HL-60 (cell line): ENCODE measurements around the gene PGS1.

Experiments used
- DNase-seq, 2 experiments: peaks; one replicate each; pipeline ENCODE4 v3.0.0-alpha.2; 2010 to 2020; ENCODE audit warnings: low read depth in 1 of 2, low spot score in 1 of 2
- H3K27ac ChIP-seq: fragments of 250-450 bp; sonication (Bioruptor Pico); replicated peaks from 2 replicates; pipeline ENCODE4 v1.5.1; 2020; ENCODE audit warnings: mild to moderate bottlenecking, moderate library complexity
- H3K27me3 ChIP-seq: fragments of 250-450 bp; sonication (Bioruptor Pico); 2 replicates; pipeline ENCODE4 v1.5.1; 2021; ENCODE audit warnings: mild to moderate bottlenecking, moderate library complexity; ENCODE audit not compliant: insufficient read depth, poor library complexity, severe bottlenecking
- H3K4me3 ChIP-seq: replicated peaks from 2 replicates; pipeline ENCODE4 v1.5.1; 2011; ENCODE audit warnings: mild to moderate bottlenecking, control low read depth, low read length; ENCODE audit not compliant: insufficient read depth
- GABPA ChIP-seq: IDR thresholded peaks from 2 replicates; pipeline ENCODE4 v1.6.1; 2012; ENCODE audit warnings: low read depth
- POLR2AphosphoS5 ChIP-seq: IDR thresholded peaks from 2 replicates; pipeline ENCODE4 v1.6.1; 2012; ENCODE audit warnings: low read depth
- SPI1 ChIP-seq: IDR thresholded peaks from 2 replicates; pipeline ENCODE4 v1.6.1; 2012; ENCODE audit warnings: low read depth, mild to moderate bottlenecking, borderline replicate concordance
- TF ChIP-seq, protein P1 (sequence below): IDR thresholded peaks from one replicate; pipeline ENCODE4 v1.5.1; 2011; ENCODE audit warnings: low read length, control low read depth, inconsistent platforms; ENCODE audit not compliant: insufficient read depth
- TF ChIP-seq, protein P2 (sequence below): IDR thresholded peaks from 2 replicates; pipeline ENCODE4 v1.6.1; 2012; ENCODE audit warnings: low read depth; ENCODE audit not compliant: insufficient replicate concordance

PGS1 gene

DNA sequence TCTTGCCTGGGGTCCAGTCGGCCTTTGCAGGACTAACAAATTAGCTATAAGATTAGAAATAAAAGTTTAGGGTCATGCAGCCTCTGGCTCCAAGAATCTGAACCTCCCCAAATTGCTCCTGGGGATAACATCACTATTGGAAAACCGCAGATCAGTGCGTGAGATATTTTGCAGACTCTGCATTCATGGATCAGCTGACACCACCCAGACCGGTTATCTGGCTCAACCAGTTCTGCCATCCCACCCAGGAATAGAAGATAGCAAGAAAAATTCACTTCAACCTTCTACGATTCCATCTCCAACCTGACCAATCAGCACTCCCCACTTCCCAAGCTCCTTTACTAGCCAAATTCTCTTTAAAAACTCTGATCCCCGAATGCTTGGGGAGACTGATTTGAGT is 4.3 kb upstream of the PGS1 start:
- TF ChIP-seq, protein P1, sequence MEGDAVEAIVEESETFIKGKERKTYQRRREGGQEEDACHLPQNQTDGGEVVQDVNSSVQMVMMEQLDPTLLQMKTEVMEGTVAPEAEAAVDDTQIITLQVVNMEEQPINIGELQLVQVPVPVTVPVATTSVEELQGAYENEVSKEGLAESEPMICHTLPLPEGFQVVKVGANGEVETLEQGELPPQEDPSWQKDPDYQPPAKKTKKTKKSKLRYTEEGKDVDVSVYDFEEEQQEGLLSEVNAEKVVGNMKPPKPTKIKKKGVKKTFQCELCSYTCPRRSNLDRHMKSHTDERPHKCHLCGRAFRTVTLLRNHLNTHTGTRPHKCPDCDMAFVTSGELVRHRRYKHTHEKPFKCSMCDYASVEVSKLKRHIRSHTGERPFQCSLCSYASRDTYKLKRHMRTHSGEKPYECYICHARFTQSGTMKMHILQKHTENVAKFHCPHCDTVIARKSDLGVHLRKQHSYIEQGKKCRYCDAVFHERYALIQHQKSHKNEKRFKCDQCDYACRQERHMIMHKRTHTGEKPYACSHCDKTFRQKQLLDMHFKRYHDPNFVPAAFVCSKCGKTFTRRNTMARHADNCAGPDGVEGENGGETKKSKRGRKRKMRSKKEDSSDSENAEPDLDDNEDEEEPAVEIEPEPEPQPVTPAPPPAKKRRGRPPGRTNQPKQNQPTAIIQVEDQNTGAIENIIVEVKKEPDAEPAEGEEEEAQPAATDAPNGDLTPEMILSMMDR, result no peak
- TF ChIP-seq SPI1 (no peak), POLR2AphosphoS5 (no peak), GABPA (no peak)
- TF ChIP-seq, protein P2, sequence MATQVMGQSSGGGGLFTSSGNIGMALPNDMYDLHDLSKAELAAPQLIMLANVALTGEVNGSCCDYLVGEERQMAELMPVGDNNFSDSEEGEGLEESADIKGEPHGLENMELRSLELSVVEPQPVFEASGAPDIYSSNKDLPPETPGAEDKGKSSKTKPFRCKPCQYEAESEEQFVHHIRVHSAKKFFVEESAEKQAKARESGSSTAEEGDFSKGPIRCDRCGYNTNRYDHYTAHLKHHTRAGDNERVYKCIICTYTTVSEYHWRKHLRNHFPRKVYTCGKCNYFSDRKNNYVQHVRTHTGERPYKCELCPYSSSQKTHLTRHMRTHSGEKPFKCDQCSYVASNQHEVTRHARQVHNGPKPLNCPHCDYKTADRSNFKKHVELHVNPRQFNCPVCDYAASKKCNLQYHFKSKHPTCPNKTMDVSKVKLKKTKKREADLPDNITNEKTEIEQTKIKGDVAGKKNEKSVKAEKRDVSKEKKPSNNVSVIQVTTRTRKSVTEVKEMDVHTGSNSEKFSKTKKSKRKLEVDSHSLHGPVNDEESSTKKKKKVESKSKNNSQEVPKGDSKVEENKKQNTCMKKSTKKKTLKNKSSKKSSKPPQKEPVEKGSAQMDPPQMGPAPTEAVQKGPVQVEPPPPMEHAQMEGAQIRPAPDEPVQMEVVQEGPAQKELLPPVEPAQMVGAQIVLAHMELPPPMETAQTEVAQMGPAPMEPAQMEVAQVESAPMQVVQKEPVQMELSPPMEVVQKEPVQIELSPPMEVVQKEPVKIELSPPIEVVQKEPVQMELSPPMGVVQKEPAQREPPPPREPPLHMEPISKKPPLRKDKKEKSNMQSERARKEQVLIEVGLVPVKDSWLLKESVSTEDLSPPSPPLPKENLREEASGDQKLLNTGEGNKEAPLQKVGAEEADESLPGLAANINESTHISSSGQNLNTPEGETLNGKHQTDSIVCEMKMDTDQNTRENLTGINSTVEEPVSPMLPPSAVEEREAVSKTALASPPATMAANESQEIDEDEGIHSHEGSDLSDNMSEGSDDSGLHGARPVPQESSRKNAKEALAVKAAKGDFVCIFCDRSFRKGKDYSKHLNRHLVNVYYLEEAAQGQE, result no peak
- no peak overlapping the region for H3K27ac ChIP-seq
- DNase-seq, result no peak
- H3K27me3 ChIP-seq, result no peaks in the 10 kb centered on the region
- no peak overlapping the region for H3K4me3 ChIP-seq

GRCh38 chr17:78374631-78375274 is 3.7 kb upstream of the PGS1 start:
- no peaks in the 10 kb centered on the region for H3K27me3 ChIP-seq
- DNase-seq, result no peak
- TF ChIP-seq, protein P2, result no peak
- no peak for TF ChIP-seq GABPA
- TF ChIP-seq, protein P1, result no peak
- TF ChIP-seq SPI1, result no peak
- TF ChIP-seq POLR2AphosphoS5, result no peak
- no peak overlapping the region for H3K4me3 ChIP-seq
- no peak overlapping the region for H3K27ac ChIP-seq

DNA sequence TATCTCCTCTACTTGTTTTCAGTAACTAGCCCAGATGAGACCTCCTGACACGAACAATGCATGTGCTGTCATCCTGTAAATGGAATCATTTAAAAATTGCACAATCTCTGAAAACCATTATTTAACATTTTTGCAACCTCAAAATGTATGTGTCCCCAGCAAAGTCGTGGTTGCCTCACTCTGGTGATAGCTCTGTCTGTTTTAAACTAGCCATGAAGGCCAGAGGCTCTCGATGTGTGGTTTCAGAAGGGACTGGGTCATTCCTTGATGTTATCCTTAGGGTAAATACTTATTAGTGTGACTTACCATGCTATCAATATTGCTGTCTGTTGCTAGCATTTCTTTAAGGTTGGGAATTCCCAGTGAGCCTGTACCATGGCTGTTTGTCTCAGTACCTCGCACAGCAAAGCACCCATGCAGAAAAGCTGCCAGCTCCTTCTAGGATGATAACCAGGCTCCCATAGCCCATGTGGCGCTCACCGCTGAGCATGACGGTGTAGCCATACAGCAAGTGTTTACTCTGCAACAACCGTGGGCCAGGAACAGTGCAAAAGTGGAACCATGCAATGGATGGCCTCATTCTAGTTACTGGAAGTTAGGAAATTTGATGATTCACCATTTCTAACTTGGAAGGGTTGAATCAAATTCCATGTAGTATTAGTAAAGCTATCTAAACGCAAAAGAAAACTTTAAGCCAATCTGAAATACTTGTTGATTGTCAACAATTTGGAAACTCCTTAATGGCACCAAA is 2.9 kb upstream of the PGS1 start:
- H3K4me3 ChIP-seq, result no peak overlapping the region
- H3K27ac ChIP-seq, result peak overlapping the region; percentile 41
- peak; percentile 60 for DNase-seq
- no peak for TF ChIP-seq GABPA
- TF ChIP-seq, protein P1, result no peak
- TF ChIP-seq SPI1, result no peak
- TF ChIP-seq, protein P2, result no peak
- TF ChIP-seq POLR2AphosphoS5, result no peak
- no peaks in the 10 kb centered on the region for H3K27me3 ChIP-seq
